Neural crest cell (in vitro differentiated cells): ENCODE measurements around the gene CELSR2. TPM values are rescaled to one million over a fixed set of nuclear protein-coding genes. Genes with fewer than 3 reads are reported as not detected.

Experiments used
- DNase-seq: peaks from one replicate; pipeline ENCODE4 v3.0.0; 2021; ENCODE audit warnings: low read depth, mixed read lengths, low spot score
- H3K27ac Mint-ChIP-seq: one replicate; pipeline ENCODE4 v1.8.0; 2021; ENCODE audit warnings: mild to moderate bottlenecking, mixed read lengths; ENCODE audit not compliant: unreplicated experiment
- H3K27me3 Mint-ChIP-seq: 2 replicates; pipeline ENCODE4 v1.8.0; 2021; ENCODE audit warnings: low read depth, mild to moderate bottlenecking, mixed read lengths
- H3K36me3 Mint-ChIP-seq: 2 replicates; pipeline ENCODE4 v1.8.0; 2021; ENCODE audit warnings: low read depth, mild to moderate bottlenecking, mixed read lengths
- H3K4me1 Mint-ChIP-seq: 2 replicates; pipeline ENCODE4 v1.8.0; 2021; ENCODE audit warnings: mixed read lengths
- H3K4me3 Mint-ChIP-seq: one replicate; pipeline ENCODE4 v1.8.0; 2021; ENCODE audit warnings: mild to moderate bottlenecking, mixed read lengths
- H3K9me3 Mint-ChIP-seq: 2 replicates; pipeline ENCODE4 v1.8.0; 2021; ENCODE audit warnings: mixed read lengths
- CTCF ChIP-seq: fragments of 200-600 bp; sonication (generic); conservative IDR thresholded peaks from 2 replicates; pipeline ENCODE4 v1.5.0; 2021; ENCODE audit warnings: antibody characterized with exemption, mild to moderate bottlenecking
- total RNA-seq: library from RNA; stranded (reverse); gene quantifications from 2 replicates; pipeline ENCODE4 v1.2.1, GENCODE V29; 2021

CELSR2 gene
- total RNA-seq, 1 donor from 2014 or later, result 97.1 TPM

DNA sequence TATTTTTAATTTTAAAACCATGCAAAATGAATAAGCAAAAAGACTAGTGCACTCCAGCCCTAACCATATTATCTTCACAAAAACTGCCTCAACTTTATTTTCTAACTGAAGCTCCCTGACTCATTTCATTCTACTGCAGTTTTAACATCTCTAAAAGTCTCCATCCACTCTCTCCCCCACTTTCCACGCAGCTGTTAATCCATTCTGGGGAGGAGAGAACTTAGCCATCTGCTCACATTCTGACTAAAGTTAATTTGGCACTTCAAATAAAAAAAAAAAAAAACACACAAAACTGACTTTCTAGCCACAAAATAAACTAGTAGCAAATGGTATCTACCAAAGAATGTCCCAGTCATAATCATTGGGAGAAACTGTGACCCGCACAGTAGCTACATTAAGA lies 62.9 kb downstream of the CELSR2 start:
- peak overlapping the region; percentile 57 for H3K27ac Mint-ChIP-seq

DNA sequence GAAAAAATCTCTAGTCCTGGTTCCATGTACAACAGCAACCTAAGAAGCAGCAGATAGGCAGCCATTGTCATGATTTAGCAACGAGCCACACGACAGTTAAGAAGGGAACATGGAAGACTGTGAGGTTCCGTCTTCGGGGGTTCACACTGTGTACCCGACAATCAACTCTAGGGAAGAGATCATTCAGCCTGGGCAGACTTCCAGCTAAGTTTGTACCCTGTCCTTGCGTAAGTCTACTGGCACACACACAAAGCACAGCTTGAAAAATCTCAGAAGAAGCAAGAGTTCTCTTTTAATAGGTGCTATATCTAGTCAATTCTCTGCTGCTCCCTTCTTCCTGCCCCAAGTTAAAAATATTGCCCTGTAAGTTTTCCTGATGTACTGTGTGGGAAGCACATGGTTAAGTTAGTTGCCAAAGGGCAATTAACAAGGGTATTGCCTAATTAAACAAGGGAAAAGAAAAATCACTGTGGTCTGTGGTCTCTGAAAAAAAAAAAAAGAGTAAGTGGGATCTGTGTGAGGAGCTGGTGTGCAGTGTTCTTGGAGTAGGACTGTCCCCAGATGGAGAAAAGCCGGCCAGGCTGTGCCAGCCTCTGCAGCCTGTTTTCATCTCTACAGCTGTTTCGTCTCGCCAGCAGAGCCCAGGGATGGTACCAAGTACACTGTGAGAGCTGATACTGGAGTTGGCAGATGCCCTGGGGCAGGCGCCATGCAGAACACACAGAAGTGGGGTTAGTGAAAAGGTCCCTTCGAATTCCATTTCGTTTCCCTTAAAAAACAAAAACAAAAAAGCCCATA lies 63.8 kb downstream of the CELSR2 start:
- no peak overlapping the region for H3K4me3 Mint-ChIP-seq
- H3K4me1 Mint-ChIP-seq, result no peaks in the 10 kb centered on the region
- H3K36me3 Mint-ChIP-seq, result peaks cover 6% of the 10 kb centered on the region
- H3K9me3 Mint-ChIP-seq, result no peaks in the 10 kb centered on the region
- H3K27me3 Mint-ChIP-seq, result no peaks in the 10 kb centered on the region
- no peak for DNase-seq
- TF ChIP-seq CTCF, result no peak
- H3K27ac Mint-ChIP-seq, result no peak overlapping the region

More for the DNA sequence above, 62.9 kb downstream of the CELSR2 start:
- no peak for DNase-seq
- Mint-ChIP-seq H3K4me1 (peaks cover 5% of the 10 kb centered on the region), H3K27me3 (no peaks in the 10 kb centered on the region), H3K4me3 (no peak overlapping the region), H3K9me3 (no peaks in the 10 kb centered on the region), H3K36me3 (peaks cover 6% of the 10 kb centered on the region)
- no peak for TF ChIP-seq CTCF

DNA sequence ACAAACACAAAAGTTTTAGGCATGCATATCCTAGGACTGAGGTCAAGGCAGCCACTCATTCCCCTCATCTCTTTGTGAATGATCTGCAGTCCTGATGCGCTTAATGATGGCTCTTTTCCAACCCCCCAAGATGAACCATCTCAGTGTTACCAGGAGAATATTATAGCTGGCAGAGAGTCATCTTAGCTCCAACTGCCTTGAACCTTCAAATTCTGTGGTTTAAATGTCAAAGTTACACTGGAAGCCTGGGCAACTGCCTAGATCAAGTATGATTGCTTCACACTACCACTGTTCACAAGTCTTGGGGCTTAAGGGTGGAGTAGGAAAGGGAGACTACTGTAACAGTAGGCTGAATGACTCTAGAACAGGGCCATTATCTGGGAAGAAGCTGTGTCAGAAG lies 65.5 kb downstream of the CELSR2 start:
- no peaks in the 10 kb centered on the region for H3K9me3 Mint-ChIP-seq
- peaks cover 6% of the 10 kb centered on the region for H3K36me3 Mint-ChIP-seq
- no peaks in the 10 kb centered on the region for H3K4me1 Mint-ChIP-seq
- no peak for TF ChIP-seq CTCF
- H3K4me3 Mint-ChIP-seq, result no peak overlapping the region
- DNase-seq, result no peak
- no peaks in the 10 kb centered on the region for H3K27me3 Mint-ChIP-seq
- no peak overlapping the region for H3K27ac Mint-ChIP-seq

DNA sequence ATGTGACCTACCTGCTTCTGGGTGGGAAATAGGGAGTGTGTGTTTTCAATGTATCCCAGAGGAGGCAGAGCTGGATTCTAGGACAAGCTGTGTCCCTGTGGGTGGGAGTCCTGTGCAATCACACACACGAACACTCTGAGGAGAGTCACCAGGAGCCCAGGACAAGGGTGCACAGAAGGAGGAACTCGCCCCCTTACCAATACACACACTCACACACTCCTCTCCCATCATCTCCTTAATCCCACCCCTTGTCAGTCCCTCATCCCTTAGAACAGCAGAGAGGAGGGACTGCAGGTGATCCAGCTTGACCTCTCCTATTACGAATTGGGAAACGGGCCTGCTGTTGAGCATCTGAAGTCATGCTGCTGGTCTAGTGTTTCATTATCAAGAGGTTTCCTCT lies 65.9 kb downstream of the CELSR2 start:
- no peak overlapping the region for H3K27ac Mint-ChIP-seq
- TF ChIP-seq CTCF, result no peak
- H3K4me1 Mint-ChIP-seq, result no peaks in the 10 kb centered on the region
- H3K27me3 Mint-ChIP-seq, result no peaks in the 10 kb centered on the region
- H3K4me3 Mint-ChIP-seq, result no peak overlapping the region
- H3K36me3 Mint-ChIP-seq, result peaks cover 6% of the 10 kb centered on the region
- DNase-seq, result no peak
- H3K9me3 Mint-ChIP-seq, result no peaks in the 10 kb centered on the region

DNA sequence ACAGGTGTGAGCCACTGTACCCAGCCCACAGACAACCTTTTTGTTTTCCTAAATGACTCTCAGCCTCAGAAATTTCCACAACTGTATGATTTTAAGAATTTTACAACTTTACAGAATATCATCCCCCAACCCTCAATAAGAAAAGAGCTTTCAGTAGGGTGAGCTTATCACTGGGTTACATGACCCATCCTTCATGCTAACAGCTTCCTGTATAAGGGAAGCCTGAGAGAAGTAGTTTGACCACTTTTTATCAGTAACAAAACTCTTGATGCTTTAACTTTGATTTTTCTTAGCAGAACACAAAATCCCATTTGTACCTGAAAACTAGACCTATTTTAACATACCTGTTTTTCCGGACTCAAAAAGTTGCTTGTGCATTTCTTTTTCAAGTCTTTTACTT lies 67.2 kb downstream of the CELSR2 start:
- H3K9me3 Mint-ChIP-seq, result no peaks in the 10 kb centered on the region
- no peaks in the 10 kb centered on the region for H3K27me3 Mint-ChIP-seq
- H3K27ac Mint-ChIP-seq, result no peak overlapping the region
- H3K4me3 Mint-ChIP-seq, result no peak overlapping the region
- TF ChIP-seq CTCF, result no peak
- peaks cover 9% of the 10 kb centered on the region for H3K36me3 Mint-ChIP-seq
- no peaks in the 10 kb centered on the region for H3K4me1 Mint-ChIP-seq
- no peak for DNase-seq
